ENCODE data around the gene ICOSLG.

DNA sequence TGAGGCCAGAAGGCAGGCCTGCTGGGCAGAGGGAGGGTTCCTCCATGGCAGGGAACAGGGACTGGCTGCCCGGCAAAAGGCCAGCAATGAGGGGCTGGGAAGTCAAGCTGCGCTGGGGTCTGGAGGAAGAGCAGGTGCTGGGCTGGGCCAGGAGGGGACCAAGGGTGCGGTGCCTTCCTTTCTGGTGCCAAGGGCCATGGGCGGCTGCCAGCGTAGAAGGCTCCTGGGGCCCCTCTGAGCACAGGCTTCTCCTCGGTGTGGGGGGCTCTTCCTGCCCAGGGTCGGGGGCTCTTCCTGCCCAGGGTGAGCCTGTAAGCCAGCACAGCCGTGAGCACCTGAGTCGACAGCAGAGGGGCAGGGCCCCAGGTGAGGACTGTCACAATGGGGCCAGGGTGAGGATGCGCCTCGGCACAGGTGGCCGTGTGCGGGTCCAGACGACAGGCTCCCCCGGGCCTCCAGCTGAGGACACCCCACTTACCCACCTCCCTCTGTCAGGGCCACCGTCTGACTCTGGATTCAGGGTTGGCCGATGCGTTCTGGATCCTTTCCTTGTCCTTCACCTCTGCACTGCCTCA lies 31.6 kb upstream of the ICOSLG start:
- TF ChIP-seq, protein P1, sequence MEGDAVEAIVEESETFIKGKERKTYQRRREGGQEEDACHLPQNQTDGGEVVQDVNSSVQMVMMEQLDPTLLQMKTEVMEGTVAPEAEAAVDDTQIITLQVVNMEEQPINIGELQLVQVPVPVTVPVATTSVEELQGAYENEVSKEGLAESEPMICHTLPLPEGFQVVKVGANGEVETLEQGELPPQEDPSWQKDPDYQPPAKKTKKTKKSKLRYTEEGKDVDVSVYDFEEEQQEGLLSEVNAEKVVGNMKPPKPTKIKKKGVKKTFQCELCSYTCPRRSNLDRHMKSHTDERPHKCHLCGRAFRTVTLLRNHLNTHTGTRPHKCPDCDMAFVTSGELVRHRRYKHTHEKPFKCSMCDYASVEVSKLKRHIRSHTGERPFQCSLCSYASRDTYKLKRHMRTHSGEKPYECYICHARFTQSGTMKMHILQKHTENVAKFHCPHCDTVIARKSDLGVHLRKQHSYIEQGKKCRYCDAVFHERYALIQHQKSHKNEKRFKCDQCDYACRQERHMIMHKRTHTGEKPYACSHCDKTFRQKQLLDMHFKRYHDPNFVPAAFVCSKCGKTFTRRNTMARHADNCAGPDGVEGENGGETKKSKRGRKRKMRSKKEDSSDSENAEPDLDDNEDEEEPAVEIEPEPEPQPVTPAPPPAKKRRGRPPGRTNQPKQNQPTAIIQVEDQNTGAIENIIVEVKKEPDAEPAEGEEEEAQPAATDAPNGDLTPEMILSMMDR (conservative IDR thresholded peaks at IDR 0.05; ENCODE audit: low read depth, low read length) = no peak
- no peak for TF ChIP-seq MAFK (IDR thresholded peaks at IDR 0.05; ENCODE audit: low read depth, low read length)
- TF ChIP-seq POLR2A (IDR thresholded peaks at IDR 0.05; ENCODE audit: low read depth, low read length) = no peak
- no peak for TF ChIP-seq RAD21 (IDR thresholded peaks at IDR 0.05; ENCODE audit: low read length)
- TF ChIP-seq MXI1 (IDR thresholded peaks at IDR 0.05; ENCODE audit: borderline replicate concordance, low read depth, low read length) = no peak
- no peak for TF ChIP-seq CEBPB (IDR thresholded peaks at IDR 0.05; ENCODE audit: low read depth, low read length)

All from IMR-90 (cell line).